ENCODE results near the gene APOL1. TPM values are rescaled to one million over a fixed set of nuclear protein-coding genes. Genes with fewer than 3 reads are reported as not detected.

Gene APOL1
- total RNA-seq, 1 donor from 2014 or later = 10.4 TPM

Other genes with a start within 250 kb of the APOL1 start
- not detected in 2 replicates for gene RBFOX2, start 224.3 kb upstream of the APOL1 start, total RNA-seq
- gene APOL3, start 92.4 kb upstream of the APOL1 start, total RNA-seq = 32.2 and 38.4 TPM in 2 replicates
- gene APOL4, start 51.3 kb upstream of the APOL1 start, total RNA-seq = 0.05 TPM in 1 of 2 replicates, not detected in the other
- 35.7 and 38.3 TPM in 2 replicates for gene APOL2, start 13.6 kb upstream of the APOL1 start, total RNA-seq
- gene MYH9, start 134.8 kb downstream of the APOL1 start, total RNA-seq = 714 and 755 TPM in 2 replicates
- gene TXN2, start 228.5 kb downstream of the APOL1 start, total RNA-seq = 59.1 and 71.7 TPM in 2 replicates